HK-2 (cell line): ENCODE results near the gene TTC28.

Experiments
- DNase-seq: peaks from one replicate; pipeline ENCODE4 v3.0.0-alpha.2; 2018; ENCODE audit not compliant: unreplicated experiment

The TTC28 gene

DNA sequence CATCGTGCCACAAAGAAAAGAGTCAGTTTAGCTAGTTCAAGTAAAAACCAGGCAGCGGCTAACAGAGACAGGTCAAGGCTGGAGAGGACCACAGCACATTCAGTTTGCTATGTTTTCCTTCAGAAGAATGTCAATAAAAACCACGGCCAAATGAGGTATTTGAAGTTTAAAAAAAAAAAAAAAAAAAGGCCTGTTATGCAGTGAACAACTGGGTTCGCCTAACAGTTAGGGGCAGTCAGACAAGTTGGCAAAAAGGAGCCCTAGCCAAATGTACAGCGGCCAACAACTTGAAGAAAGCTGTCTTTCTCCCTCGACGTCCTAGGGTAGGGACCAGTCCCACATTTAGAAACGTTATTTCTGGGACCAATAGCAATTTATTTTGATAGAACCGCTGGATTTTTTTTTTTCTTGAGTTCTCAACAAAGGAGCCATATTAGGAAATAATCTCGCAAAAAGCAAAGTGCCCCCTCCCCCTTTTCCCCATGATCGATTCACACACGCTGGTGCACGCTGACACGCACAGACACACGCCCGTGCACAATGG, 237.8 kb downstream of the TTC28 start:
- no peak for DNase-seq

DNA sequence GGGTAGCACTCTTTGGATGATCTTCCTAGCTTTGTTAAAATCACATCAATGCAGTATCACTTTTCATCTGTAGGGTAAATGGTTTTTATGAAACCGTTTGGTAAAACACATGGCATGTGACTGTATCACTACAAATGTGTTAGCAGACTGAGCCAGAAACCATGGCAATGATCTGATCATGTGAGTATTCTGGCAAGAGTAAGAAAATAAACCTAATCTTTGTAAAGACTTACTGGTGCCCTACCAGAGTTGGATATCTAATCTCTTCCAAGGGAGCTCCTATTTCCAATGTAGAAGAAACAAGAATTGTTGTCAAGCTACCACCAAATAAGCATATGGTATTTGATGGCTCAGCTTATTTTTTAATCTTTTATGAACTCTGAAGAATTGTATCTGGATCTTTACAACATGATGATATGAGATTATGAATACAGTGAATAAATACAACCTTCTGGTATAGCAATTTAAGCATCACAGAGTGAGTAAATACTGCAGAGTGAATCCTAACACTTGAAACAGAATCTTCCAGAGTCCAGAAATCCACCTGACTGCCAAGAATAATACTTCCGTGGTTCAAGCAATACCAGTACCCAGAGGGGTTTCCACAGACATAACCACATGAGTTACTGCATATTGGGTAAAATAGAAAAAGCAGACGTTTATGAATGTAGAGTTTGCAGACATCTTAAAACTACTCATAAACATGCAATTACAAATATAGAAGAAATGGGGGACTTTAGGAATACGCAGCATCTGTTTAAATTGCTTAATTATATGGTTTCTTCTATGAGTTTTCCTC, 238.8 kb downstream of the TTC28 start:
- no peak for DNase-seq

DNA sequence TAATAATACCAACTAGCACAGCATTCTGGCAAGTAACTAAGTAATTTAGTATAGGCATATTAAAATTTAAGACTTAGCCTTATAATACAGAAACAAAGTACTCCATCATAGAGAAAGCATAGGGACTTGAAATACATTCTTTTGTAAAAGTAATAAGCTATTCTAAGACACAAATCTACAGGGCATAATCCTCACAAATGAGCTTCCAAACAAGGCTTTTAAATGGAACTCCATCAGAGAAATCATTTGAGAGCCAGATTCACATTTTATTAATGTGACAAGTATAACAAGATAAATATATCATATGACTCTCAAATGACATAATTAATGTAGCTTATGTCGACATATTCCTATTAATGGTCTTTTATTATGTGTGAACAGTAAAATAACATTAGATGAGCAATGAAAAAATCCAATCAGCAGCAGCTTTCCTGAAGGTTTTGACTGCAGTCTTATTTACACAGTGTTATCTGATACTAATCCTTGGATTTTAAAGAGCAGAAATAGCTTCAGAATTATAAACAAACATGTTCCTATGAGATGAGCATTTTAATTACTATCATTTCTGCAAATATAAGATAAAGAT, 241.4 kb downstream of the TTC28 start:
- no peak for DNase-seq

DNA sequence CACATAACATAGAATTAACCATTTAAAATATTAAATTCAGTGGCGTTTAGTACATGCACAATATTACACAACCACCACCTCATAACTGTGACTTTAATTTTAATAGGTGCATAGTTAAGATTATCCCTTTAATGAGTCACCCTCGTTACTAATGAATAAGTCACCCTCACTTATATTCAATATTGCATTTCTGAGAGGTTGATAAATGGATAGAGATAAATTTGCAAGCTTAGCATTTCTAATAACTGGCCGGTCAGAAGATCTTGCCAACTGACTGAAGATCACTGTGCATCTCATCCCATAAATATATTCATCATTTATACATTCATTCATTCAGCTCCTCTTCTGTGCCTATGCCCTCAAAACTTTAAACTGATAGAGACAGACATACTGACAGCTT, 243.7 kb downstream of the TTC28 start:
- DNase-seq, result no peak

DNA sequence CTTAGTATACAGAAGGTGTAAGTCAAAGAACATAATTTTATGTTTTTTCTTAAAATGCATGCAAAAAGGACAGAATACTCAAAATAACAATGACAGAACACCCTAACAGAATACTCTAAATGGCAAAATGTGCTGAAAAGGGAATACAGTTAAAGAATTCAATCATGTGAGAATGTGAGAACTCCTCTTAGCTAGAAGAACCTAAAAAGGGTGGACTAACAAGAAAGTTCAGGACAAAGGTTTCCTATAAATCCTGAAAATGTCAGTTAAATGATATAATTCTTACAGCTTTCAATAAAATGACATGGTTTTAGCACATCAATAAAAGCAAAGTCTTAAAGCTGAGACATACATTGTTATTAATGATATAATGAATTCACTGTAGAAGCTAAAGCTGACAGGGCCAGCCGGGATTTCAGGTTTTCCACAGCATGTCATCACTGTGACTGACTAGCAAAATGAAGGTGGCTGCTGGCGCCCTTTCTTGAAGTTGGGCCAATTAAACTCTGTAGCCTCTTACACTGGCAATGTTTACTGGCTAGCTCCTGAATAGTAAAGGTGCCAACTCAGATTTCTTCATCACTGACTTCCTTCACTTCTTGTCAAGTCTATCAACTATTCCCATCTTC, 244.4 kb downstream of the TTC28 start:
- no peak for DNase-seq

DNA sequence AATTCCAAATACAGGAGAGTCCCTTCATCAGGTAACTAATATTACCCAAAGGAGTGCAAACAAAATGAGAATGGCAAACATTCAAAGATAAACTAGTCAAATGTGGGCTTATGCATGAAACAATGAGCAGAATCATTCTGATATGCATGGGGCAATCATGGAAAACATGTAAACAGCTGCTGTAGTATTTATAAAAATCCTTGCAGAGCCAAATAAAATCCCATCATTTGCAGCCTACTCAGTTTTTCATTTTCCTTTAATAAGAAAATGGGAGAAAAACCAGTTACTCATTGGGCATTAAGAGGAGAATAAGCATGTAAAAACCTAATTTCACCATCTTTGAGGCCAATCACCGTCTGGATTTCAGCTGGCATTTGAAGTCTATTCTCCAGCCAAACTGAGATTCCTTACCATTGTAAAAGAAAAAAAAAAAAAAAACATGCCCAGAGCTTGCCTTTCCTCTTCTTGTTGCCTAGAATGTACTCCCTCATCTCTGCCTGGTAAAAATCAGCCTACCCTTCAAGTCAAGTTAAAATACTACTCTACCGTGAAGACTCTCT, 249.1 kb downstream of the TTC28 start:
- DNase-seq, result no peak

DNA sequence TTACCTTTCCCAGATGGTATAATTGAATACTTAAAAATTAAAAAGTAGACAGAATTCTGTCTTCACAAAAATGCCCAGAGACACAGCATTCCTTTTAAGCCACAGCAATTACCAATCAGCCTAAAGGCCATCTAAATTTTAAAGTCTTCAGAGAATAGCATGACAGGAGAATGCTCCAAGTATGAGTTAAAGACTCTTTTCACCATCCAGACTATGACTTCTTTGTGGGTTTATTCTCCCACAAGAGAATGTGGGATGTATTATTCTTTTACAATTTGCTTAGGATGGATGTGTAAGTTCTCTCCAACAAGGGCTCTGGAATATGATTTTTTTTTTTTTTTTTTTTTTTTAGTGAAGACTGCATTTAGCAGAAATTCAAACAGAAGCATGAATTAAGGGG, 249.9 kb downstream of the TTC28 start:
- DNase-seq, result no peak

DNA sequence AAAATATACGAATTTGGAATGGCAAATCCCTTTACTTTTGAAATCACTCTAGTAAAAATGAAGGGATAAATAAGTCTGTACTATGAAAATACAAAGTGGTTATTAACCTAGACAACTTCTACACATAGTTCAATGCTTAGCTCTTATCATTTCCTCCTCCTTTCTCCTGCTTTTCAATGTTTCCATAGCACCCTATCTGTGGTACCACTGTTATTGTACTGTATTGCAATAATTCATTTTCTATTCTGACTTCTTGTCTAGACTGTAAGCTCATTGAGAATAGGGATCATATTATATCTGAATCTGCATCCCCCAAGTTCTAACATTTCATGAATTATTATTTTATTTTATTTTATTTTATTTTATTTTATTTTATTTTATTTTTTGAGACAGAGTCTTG, 251.4 kb downstream of the TTC28 start:
- no peak for DNase-seq

DNA sequence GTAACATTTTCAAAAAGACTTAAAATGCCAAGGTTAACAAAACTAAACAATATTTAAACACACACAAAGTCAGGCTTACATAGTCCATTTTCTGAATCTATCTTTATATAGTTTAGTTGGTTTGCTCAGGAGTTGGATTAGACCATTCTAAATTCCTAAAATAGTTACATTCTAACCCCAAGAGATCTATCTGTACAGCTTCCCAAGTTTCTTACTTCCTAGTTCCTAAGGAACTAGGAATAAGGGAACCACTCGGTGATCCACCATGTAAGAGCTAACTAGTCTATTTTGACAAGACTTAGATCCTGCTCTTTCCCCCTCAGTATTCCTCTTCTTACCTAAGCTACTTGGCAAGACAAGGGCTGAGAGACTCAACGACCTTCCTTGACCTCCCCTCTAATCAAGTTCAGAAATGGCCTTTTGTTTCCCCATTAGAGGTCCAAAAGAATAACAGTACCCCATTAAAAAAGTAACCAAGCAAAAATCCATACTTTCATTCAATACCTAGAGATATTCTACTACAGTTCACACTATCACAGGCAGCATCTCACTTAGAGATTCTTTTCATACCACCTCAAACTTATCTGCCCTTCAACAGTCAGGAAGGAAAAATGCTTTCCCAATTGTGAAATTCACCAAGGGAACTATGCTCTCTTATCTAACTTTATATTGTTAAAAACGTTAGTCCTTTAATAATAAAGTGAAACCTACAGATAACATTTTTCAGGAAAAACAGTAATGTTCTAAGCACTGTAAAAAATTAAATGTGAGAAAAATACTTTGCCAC, 253.1 kb downstream of the TTC28 start:
- no peak for DNase-seq

DNA sequence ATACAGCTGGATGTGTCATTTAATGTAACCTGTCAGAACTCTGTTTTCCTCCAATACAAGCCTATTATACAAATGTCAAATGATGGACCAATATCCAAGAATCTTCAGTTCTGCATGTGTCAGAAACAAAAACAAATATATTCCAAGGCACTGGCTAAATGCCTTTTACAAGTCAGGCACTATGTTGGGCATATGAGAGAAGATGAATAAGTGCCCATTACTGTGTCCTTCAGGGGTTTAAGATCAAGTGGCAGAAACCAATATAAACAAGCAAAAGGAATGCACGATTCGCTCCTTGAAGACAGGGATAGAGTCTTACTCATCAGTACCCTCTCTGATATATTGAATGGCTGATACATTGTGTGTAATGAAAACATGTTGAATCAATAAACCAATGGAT, 254.4 kb downstream of the TTC28 start:
- no peak for DNase-seq

DNA sequence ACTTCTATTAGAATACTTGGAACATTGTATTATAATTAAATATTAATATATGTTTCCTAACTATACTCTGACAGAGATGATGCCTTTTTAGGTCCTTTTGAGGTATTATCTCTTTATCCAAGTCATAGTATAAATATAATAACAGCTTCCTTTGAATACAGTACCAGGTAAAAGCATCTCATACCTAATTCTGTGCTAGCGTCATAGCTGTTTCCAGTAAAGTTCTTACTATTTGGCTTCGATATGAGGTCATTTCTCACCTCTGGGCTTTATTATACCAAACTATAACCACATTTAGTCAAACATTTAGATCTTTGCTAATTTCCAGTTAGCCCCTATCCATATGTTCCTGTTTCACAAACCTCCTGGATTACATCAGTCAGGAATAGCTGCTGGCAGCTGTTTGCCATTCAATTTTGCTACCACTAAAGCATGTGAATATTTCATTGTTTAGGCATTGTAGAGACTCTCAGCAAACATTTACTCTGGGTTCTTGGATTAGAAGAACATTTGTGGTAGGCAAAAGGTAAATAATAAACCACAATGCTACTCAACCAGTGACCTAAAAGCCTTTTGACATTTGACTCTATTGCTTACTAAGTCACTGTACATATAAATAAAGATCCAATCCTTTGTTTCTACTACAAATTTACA, 255.1 kb downstream of the TTC28 start:
- DNase-seq, result no peak

DNA sequence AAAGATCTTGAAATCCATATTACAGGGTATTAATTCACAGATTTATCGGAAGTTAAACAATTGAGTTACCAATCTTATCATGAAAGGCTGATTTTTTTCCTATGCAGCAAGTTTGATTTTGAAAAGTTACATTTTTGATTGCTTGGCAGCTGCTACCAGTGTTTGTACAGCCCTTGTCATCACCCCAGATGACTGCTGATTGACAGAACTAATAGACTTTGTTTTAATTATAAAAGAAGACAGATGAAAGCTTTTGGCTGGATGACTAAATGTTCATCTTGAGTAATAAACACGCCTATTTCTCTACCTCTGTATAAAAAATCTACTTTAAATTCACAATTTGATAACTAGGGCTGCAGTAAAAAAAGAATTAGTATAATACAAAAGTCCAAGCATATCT, 259.7 kb downstream of the TTC28 start:
- no peak for DNase-seq

DNA sequence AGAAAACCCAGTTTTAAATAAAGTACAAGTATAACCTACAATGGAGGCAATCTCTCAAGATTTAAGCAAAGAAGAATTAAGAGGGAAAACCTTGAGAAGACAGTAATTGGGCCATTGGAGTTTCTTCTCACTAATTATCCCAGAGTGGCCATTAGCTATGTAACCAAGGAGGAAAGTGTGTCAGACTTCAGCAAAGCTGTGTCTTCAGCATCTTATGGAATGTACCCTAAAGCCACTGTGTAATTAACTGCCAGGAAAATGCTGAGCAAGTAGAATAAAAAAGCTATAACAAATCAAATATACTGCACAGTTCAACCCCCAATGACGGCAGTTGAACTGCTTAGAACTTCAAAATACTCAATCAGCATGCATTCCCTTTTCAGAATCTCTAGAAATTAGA, 261.6 kb downstream of the TTC28 start:
- DNase-seq, result no peak

DNA sequence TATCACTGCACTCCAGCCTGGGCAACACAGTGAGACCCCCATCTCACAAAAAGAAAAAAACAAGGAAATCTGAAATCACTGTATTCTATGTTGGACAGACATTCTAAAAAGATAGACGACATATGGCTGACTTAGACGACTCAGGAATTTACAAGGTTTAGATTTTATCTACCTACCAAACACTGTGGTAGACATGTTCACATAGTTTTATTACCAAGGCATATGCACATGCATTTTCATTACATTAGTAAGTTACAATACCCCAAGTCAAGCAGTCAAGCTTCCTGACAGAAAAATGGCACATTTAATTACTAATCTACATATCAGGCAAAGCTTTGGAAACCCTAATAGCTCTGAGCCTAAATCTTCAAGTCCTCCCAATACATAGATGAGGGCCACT, 262.2 kb downstream of the TTC28 start:
- DNase-seq, result no peak

DNA sequence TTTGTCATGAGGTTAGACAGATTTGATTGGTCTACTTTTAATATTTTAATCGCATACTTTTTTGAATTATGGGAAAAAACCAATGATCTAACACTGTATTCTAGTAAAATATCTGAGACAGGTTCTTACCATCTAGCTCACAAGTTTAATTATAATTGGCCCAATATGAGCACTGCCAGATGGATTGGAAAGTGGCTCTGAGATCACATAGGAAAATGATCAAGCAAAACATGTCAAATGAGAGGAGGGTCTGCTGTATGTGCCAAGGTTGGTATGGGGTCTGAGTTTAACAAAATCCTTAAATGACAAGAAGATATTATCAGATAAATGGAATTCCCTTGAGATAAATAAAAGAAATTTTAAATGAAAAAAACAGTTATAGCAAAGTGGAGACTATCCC, 264.7 kb downstream of the TTC28 start:
- no peak for DNase-seq

DNA sequence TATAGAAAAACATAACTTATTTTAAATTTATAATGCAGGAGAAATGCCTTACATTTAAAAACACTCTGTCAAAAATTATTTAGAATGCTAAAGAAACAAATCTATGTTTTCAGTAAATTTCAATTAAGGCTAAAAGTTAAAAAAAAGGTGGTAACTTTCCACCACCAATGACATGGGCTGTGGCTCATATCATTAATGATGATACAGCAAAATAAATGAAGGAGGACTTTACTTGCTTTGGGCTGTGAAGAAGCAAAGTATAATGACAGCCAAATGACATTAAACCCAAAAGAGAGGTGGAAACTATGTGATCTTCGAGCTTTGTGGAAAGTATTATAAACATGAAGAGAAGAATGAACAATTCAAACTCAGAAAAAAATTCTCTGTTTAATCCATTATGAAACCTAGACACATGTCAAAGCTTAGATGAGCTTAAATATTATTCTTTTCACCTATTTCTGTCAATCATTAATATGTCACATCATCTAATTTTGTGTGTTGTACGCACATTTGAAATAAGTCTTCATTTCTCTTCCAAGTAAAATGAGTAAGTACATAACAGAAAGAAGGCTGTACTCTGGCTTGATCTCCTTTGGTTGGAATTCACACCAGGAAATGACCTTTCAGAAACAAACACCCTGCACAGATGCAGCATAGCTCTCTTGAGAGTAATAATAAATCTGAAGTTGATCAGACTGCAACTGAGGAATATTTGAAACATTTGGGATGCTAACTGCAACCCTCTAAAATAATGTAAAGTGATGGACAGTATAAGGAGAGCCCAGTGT, 265.8 kb downstream of the TTC28 start:
- no peak for DNase-seq

DNA sequence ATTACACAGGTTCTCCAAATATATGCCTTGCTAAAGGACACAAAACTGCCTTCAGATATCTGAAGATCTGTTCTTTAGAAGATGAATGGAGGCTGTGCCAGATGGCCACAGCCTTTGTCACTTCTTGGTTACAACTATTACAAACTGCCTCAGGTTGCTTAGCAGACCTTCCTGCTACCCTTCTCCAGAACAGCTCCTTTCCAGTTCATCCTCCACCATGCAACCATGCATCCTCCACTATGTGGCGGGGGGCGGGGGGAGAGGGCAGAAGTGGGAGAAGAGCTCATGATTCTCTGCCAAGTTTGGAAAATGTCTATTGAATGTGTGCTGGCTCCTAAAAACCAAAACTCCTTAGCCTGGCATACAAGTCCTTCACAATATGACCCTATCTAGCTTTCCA, 267.5 kb downstream of the TTC28 start:
- no peak for DNase-seq

DNA sequence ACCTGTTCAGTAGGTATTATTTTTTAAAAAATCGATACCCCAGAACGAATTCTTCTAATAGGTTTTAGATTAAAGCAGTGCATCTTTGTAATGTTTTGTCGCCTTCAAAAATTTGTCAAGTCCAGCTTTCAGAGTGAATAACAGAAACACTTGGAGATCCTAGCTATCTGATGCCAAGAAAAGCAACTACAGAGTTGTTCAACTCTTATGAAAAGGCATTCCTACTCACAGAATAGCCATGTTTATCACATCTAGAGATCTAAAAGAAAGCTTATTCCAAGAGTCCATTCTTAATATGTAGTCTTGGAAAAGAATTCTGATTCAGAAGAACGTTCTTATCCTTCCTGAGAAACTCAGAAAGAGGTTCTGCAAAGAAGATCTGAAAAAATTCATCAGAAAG, 268.5 kb downstream of the TTC28 start:
- DNase-seq, result no peak

DNA sequence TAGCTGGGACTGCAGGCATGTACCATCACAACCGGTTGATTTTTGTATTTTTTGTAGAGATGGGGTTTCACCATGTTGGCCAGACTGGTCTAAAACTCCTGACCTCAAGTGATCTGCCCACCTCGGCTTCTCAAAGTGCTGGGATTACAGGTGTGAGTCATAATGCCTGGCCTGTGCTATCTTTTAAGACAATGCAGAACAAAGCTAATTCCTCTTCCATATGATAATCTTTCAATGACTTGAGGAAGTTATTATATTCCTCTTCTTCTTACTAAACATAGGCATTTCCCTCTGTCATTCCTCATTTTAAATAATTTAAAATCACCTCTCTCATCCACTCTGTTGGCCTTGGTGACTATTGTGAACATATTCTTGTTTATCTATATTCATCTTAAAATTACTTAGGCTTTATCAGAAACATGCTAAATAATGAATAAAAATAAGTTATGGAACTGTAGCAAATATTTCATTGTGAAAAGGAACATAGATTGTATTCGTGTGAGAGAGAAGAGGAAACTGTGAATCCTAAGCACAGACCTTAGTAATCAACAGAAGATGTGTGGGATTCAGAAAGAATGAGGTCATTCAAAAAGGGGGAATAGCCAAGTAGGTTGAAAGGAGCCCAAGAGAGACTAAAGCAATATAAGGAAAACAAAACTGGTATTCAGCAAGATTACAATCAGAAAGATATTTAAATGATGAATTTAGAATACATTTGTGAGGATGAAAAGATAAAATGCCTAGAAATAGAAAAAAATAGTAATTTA, 269.4 kb downstream of the TTC28 start:
- DNase-seq, result no peak

DNA sequence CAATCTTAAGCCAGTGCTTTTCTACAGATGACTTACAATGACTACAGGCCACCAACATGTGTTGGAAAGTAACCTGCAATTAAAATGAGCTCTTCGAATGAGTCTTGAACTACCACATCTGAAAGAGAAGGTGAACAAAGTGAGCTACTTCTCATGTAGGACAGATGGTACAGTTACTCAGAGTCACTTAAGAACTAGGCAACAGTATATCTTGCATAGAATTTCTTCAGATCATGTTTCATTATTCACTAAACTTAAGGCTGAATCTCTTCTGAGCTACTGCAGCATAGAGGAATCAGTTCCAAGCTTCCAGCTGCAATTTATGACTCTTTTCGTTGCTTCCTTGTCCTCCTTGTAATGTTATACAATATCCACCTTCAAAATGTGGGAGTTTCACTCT, 270.9 kb downstream of the TTC28 start:
- no peak for DNase-seq
